GM13976 (cell line): ENCODE results near the gene HECTD3.
A peak's percentile ranks its signal among the peaks of the same experiment; 100 is the strongest.

ENCODE experiments used
- DNase-seq: peaks from one replicate; pipeline ENCODE4 v3.0.0; 2012; ENCODE audit warnings: low spot score
- in situ Hi-C: fragments of 300-500 bp; cut with MboI; formaldehyde crosslinking; loops from one replicate; pipeline ENCODE4 v1.12.0; 2022; ENCODE audit warnings: low sequenced_read_pairs, mixed read lengths, inconsistent platforms; ENCODE audit not compliant: unreplicated experiment
- TF ChIP-seq, protein P1 (sequence below): IDR thresholded peaks from 2 replicates; pipeline ENCODE4 v1.5.1; 2012; ENCODE audit warnings: borderline replicate concordance, mild to moderate bottlenecking; ENCODE audit not compliant: insufficient read depth; ENCODE audit errors: extremely low read depth, missing control alignments, control extremely low read depth

HECTD3 gene

DNA sequence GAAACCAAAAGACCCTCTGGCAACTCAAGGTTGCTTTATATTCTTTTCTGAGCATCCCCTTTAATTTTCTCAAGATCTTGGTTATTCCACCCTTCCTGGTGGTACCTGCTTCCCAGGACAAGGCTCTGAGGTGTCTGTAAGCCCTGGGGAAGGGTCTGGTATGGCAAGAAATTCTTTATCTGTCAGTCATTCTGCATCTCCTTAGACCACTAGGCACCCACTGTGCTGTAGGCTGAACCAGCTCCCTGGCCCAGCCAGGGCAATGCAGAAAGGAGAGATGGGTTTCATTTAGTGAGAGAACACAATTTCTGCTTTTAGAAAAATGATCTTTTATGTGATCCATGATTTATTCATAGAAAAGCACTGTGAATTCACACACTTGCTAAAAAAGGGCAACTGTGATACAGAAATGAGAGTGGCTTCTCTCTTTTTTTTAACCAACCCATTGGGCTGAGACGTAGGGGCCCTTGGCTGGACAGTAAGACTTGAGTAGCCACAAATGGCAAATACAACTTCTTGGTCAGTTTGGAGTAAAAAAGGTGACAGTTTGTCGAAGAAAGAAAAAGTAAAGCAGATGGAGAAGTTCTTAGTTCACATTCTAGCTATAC lies 5.1 kb upstream of the HECTD3 start:
- DNase-seq = no peak
- TF ChIP-seq, protein P1, sequence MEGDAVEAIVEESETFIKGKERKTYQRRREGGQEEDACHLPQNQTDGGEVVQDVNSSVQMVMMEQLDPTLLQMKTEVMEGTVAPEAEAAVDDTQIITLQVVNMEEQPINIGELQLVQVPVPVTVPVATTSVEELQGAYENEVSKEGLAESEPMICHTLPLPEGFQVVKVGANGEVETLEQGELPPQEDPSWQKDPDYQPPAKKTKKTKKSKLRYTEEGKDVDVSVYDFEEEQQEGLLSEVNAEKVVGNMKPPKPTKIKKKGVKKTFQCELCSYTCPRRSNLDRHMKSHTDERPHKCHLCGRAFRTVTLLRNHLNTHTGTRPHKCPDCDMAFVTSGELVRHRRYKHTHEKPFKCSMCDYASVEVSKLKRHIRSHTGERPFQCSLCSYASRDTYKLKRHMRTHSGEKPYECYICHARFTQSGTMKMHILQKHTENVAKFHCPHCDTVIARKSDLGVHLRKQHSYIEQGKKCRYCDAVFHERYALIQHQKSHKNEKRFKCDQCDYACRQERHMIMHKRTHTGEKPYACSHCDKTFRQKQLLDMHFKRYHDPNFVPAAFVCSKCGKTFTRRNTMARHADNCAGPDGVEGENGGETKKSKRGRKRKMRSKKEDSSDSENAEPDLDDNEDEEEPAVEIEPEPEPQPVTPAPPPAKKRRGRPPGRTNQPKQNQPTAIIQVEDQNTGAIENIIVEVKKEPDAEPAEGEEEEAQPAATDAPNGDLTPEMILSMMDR = no peak
- in situ Hi-C loops = loop anchor here (5.0 to 10.0 kb wide), 2 partner anchors 281 to 479 kb away; partner anchors contain the start of gene TESK2

DNA sequence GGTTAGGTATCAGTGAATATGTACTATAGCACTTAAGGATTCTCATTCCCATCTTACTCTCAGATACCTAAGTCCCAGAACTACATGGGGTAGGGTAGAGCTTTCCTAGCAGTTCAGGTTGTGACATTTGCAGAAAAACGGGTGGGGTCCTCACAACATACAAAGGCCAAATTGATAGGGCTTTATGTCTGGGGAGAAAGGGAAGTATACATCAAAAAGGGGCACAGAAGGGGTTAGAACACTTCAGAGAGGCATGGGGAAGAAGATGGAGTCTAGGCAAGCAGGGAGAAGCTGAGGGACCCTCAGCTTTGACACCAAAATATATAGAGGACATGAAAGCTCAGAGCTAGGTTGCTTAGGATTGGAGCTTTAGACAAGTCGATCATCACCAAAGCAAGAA lies 4.6 kb upstream of the HECTD3 start:
- in situ Hi-C loops = loop anchor here (5.0 to 10.0 kb wide), 2 partner anchors 282 to 479 kb away; partner anchors contain the start of gene TESK2
- TF ChIP-seq, protein P1 = no peak
- no peak for DNase-seq

DNA sequence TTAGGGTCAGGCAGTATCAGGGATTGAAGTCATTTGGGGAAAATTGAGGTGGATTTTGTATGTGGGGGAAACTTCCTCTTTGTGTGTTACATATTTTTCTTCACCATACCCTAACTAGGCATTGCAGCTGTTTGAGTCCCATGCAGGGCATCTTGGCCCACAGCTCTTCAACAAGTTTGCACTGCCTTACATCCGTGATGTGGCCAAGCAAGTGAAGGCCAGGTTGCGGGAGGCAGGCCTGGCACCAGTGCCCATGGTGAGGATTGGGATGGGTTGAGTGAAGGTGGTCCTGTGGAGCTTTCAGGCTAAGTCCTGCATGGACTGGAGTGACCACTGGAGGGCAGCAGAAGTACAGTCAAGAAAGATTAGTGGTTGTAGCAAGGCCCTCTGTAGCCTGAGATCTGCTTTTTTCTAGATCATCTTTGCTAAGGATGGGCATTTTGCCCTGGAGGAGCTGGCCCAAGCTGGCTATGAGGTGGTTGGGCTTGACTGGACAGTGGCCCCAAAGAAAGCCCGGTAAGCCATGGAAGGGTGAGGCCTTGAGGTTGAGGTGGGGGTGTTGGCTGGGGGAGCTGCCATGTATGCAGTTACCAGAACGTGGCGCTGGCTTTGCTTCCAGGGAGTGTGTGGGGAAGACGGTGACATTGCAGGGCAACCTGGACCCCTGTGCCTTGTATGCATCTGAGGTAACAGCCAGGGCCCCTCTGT lies 3.4 kb upstream of the HECTD3 start:
- in situ Hi-C loops = loop anchor here (5.0 to 10.0 kb wide), 2 partner anchors 283 to 480 kb away; partner anchors contain the start of gene TESK2
- TF ChIP-seq, protein P1 = peak; percentile 84
- peak; percentile 80 for DNase-seq

DNA sequence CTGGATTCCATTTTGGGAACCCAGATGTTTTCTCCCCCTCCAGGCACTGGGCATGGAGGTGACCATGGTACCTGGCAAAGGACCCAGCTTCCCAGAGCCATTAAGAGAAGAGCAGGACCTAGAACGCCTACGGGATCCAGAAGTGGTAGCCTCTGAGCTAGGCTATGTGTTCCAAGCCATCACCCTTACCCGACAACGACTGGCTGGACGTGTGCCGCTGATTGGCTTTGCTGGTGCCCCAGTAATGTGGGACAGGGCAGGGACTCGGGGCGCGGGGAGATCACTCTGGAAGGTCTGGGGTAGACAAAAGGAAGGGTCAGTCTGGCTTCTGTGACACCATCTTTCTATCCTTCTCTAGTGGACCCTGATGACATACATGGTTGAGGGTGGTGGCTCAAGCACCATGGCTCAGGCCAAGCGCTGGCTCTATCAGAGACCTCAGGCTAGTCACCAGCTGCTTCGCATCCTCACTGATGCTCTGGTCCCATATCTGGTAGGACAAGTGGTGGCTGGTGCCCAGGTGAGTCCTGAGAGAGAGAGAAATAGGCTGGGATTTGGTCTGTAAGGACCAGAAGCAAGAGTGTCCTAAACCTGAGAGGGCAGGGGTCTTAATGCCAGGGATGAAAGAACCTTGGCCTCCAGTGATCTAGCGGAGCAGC lies 2.6 kb upstream of the HECTD3 start:
- TF ChIP-seq, protein P1 = no peak
- in situ Hi-C loops = loop anchor here (10.0 kb wide), 1 partner anchor 481 kb away; the partner anchor contains the start of gene TESK2
- no peak for DNase-seq

DNA sequence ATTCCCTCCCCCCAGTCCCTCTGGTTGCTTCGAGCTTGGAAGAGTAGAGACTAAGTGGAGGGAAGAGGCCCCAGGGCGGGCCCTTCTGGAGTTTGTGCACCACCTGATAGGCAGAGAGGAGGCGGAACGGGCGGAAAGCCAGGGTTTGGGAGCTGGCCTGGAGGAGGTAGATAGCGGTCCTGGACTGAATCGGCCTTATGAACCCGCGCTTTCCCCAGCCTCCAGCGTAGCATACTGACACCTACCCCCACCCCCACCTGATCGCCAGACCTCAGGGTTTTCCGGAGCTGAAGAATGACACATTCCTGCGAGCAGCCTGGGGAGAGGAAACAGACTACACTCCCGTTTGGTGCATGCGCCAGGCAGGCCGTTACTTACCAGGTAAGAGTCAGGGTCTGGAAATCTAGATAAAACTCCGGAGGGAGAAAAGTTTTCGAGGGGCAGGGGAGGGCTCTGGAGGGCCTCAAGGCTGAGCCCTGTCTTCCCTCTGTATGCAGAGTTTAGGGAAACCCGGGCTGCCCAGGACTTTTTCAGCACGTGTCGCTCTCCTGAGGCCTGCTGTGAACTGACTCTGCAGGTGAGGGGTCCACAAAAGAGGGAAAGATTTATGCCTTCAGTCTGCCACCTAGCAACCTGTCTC lies 1.6 kb upstream of the HECTD3 start:
- TF ChIP-seq, protein P1 = no peak
- peak; percentile 41 for DNase-seq
- in situ Hi-C loops = loop anchor here (10.0 kb wide), 1 partner anchor 482 kb away; the partner anchor contains the start of gene TESK2
